NCI-H524 treated with DMSO at 0.1 percent for 48 hours (cell line): ENCODE results near the gene GBP4.
"Not testable (repeated sequence)": the region's sequence is repeated elsewhere in the genome, so short reads cannot be mapped to it uniquely, and the experiment has no call there.

Experiments used
- DNase-seq: peaks from one replicate; lab custom pipeline; 2025; lab: John Stamatoyannopoulos, UW

GBP4 gene, protein sequence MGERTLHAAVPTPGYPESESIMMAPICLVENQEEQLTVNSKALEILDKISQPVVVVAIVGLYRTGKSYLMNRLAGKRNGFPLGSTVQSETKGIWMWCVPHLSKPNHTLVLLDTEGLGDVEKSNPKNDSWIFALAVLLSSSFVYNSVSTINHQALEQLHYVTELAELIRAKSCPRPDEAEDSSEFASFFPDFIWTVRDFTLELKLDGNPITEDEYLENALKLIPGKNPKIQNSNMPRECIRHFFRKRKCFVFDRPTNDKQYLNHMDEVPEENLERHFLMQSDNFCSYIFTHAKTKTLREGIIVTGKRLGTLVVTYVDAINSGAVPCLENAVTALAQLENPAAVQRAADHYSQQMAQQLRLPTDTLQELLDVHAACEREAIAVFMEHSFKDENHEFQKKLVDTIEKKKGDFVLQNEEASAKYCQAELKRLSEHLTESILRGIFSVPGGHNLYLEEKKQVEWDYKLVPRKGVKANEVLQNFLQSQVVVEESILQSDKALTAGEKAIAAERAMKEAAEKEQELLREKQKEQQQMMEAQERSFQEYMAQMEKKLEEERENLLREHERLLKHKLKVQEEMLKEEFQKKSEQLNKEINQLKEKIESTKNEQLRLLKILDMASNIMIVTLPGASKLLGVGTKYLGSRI

DNA sequence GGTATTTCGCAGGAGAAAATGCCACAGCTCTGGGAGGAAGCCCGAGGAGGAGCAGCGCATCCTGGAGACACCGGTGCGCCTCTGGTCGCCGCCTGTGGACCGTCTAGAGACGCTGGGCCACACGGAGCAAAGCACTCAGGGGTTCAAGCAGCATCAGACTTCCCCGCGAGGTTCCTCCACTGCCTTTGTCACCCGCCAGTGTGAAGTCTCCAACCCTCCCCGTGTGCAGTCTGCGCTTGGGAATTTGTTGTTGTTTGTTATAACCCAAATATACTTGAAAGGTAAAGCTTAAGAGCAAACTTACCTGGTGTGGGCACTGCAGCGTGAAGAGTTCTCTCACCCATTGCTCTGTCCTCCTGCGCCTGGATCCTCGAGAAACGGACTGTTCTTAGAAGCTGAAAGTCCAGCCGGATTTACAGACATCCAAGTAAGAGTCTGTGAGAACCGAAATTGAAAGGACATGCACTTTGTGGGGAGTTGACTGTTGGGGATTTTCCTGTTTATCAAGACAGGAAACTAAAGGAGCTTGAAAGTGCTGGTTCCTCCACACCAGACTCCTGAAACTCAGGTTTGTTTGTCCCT, at the start of gene GBP4:
GBP4 (minus strand) TSS at position 452 of the 582 bp plus-strand sequence; CDS start at position 344, 108 bp downstream.
- DNase-seq = no peak

GRCh38 chr1:89243046-89243445, 44.3 kb upstream of the GBP4 start:
- DNase-seq = no peak

- no peak for DNase-seq
These were observed 22.6 kb upstream of the GBP4 start for GRCh38 chr1:89221341-89221740.

DNA sequence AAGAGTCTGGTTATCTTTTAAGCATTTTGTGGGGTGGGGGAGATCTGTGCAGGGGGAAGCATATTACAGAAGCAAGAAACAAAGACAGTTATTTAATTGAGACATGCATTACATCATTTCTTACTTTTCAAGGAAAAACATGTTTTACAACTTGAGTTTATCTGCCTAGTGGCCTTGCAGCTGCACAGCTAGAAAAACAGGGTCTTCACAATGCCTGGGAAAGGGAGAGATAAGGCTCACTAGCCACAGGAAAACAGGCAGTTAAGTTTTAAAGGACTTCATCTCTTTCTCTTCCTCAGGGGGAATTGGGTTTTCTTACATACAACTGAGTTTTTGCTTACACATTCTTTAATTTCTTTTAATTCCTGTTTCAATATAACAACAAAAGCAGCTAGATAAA, 21.1 kb upstream of the GBP4 start:
- not testable (repeated sequence) for DNase-seq

GRCh38 chr1:89218941-89219340, 20.2 kb upstream of the GBP4 start:
- DNase-seq = not testable (repeated sequence)

DNA sequence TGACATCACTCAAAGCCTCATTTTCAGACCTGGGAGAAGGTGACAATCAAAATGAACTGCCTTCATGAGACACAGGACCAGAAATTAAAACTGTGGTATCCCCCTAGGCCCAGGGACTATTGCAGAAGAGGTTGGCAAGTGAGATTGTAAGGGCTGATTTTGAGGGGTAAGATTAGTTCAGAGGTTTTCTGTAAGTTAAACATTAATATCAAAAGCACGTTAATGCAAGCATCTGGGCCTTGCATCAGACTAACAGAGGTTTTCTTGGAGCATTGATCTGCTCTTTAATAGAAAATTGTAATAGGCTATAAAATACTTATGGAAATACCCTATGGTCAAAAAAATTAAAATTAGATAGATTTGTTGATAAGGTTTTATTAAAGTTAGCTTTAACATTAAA, 14.6 kb upstream of the GBP4 start:
- DNase-seq = no peak

DNA sequence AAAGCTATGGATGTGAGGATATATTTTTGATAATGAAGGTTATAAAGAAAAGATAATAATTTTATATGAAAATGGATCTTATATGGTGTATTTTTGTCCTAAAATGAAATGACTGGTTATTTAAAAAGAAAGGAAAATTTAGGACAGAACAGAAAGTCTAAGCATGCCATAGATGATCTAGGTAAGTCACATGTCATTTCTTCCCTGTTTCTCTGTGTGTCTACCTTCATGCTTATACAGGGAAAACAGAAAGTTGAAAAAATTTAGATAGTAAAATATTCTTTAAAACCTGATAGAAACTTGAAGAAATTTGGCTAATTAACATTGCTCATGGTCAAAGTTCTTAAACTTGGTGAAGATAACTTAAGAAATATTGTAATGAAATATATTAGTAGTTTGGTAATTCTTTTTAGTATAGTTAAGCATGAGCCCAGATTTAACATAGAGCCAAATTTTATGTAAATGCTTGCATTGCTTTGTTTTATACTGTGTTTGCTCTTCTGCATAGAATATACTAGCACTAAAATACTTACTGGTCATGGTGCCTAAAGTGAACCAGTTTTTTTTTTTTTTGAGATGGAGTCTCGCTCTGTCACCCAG, 12.4 kb upstream of the GBP4 start:
- DNase-seq = no peak

- DNase-seq = no peak
These were observed 7.6 kb upstream of the GBP4 start for GRCh38 chr1:89206373-89206772.

DNA sequence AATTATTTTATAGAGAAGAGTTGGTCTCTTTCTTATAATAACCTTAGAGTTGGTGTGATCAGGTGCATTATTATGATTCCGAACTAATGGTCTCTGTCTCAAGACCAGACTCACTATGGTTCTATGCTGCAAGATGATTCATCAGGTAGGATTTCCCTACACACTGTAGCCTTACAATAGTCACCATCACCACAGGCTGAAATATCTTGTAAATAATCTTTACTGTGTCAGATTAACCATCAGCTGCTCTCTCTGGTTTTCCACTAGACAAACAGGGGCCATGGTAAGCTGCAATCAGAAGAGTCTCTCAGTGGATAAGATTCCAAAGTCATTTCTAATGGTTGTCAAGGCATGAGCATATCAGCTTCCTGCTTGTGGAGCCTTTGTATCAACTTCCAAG, 4.4 kb upstream of the GBP4 start:
- DNase-seq = no peak

GRCh38 chr1:89201106-89201794, 2.5 kb upstream of the GBP4 start:
- no peak for DNase-seq

DNA sequence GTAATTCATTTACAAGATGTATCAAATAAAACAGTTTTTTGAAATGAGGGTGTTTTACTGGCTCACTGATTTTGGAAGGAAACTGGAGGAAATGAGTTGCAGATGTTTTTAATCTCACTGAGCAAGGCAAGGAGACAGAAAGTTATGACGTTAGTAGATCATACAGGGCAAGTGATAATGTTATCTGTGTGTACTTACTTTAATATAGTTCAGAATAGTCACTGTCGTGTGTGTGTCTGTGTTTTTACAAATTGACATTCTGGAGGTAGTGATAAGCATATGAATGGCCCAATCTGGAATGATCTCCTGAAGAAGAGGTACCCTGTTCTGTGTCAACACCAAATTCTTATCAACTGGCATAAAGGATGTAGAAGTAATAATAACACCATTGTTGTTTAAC, 1.9 kb upstream of the GBP4 start:
- no peak for DNase-seq

GRCh38 chr1:89199525-89200031, 836 bp upstream of the GBP4 start:
- no peak for DNase-seq

GRCh38 chr1:89198081-89198480, 661 bp downstream of the GBP4 start:
- DNase-seq = no peak

DNA sequence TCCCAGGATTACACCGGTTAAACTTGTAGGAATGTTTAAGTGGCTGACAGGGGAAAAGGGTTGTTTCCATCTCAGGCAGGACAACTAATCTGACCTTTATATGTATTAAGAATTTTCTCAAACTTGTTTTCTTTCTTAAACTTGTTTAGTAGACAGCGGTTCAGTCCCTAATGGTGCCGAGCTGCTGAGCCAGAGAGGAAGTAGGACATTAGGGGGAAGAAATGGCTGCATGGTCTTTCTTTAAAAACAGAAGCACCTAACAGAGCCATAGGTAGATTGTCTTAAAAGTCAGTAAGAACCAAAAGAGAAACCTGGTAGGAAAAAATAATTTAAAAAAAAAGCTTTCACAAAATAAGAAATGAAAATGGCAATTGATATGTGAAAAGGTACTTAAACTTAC, 3.3 kb downstream of the GBP4 start:
- no peak for DNase-seq

DNA sequence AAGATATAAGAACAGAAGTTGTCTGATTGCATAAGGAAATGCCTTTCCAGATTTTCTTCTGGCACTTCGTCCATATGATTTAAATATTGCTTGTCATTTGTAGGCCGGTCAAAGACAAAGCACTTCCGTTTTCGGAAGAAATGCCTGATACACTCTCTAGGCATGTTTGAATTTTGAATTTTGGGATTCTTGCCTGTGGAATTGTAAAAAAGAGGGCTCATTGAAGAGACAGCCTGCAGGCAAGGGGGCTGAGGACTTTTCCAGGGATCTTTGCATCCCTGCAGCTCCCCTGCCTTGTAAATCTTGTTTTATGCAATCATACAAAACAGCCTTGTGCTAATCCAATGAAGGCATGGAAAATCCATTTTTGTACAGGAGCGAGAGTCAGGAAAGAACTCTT, 7.4 kb downstream of the GBP4 start:
- DNase-seq = no peak

GRCh38 chr1:89190017-89190416, 8.7 kb downstream of the GBP4 start:
- no peak for DNase-seq

DNA sequence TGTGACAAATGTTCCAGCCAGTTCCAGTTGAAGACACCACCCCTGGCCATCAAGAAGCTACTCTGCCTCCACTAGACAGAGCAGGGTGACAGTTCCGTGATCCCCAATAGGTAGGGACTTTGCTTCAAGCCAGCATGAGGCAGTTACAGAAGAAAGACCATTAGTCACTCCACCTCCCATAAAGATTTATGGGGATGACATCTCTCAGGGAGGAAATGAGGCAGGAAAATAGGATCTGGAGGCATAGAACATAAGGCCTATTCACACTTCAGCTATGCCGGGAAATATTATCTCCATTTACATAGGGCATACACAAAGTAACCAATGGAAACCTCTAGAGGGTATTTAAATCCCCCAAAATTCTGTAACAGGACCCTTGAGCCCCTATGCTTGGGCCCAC, 19.4 kb downstream of the GBP4 start:
- DNase-seq = no peak

DNA sequence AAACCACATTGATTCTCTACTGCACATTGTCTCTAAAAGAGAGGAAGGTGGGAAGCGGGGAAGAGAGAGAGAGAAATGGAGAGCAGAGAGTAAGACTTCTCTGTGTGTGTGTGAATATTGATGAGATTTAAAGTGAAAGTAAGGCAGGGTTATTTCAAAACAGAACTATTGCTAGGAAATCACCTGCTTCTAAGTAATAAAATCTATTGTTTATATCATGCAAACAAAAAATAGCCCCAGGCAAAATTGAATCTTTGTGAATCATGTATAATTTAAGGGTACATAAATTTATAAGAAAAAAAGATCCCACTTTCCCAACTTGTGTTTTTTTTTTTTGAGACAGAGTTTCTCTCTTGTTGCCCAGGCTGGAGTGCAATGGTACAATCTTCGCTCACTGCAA, 21.8 kb downstream of the GBP4 start:
- no peak for DNase-seq

GRCh38 chr1:89175601-89176256, 23.0 kb downstream of the GBP4 start, which contains the start of gene GBP7:
Gene GBP7, minus strand, starts transcription at chr1:89176003. Its CDS starts 4,068 bp downstream, at chr1:89171935.
- no peak for DNase-seq

- DNase-seq = no peak
These were observed 24.3 kb downstream of the GBP4 start for GRCh38 chr1:89174491-89174890.

DNA sequence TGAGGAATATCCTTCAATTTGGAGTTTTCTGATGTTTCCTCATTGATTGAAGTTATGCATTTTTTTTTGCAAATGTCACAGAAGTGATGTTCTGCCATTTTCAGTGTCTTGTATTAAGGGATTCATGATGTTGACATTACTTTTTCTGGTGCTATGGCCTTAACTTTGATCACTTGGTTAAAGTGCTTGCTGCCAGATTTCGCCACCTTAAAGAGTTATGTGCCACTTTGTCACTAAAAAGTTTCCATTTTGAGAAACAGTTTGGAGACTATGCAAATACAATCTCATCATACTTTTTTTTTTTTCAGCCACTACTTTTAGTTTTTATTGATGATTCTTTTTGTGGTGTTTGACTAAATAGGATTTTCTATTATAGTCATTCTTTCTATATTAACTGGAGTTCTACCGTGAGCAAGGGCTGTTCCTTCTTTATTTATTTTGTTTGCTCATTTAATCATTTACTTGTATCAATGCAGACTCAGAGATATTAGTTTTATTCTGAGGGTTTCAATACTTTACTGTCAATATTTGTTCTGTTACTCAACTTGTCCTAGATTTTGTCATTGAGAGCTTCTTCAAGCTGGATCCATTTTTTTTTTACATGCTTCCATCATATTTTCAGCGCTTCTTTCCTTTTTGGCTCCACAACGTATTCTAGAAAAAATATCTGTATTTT, 26.1 kb downstream of the GBP4 start:
- no peak for DNase-seq
